GM12878 (cell line): ENCODE results near the gene CATSPER1. TPM values are rescaled to one million over a fixed set of nuclear protein-coding genes. Genes with fewer than 3 reads are reported as not detected.

Experiments
- BHLHE40 ChIP-seq, 2 experiments: fragments of 450-650 bp in 1 of 2; IDR thresholded peaks; 2 replicates each; pipeline ENCODE4 v1.6.1; 2011 to 2017; ENCODE audit warnings: low read depth in 2 of 2, borderline replicate concordance in 1 of 2, improper control_type of control experiment in 1 of 2, low read length in 1 of 2, mild to moderate bottlenecking in 1 of 2
- CREB1 ChIP-seq: IDR thresholded peaks from 2 replicates; pipeline ENCODE4 v1.6.1; 2012; ENCODE audit warnings: low read depth, mild to moderate bottlenecking, inconsistent platforms
- FOXM1 ChIP-seq: IDR thresholded peaks from 2 replicates; pipeline ENCODE4 v1.6.1; 2012; ENCODE audit warnings: low read depth, mild to moderate bottlenecking, inconsistent platforms, low read length, moderate library complexity
- HDGF ChIP-seq: fragments of 450-650 bp; IDR thresholded peaks from 2 replicates; pipeline ENCODE4 v1.6.1; 2016; ENCODE audit warnings: antibody characterized with exemption
- IRF4 ChIP-seq: IDR thresholded peaks from 2 replicates; pipeline ENCODE4 v1.6.1; 2011; ENCODE audit warnings: low read depth, low read length
- MTA2 ChIP-seq: fragments of 450-650 bp; IDR thresholded peaks from 2 replicates; pipeline ENCODE4 v1.6.1; 2016; ENCODE audit warnings: low read depth, mild to moderate bottlenecking, moderate library complexity
- MXI1 ChIP-seq: fragments of 150-350 bp; IDR thresholded peaks from 2 replicates; pipeline ENCODE4 v1.6.1; 2011; ENCODE audit warnings: low read depth, mild to moderate bottlenecking, inconsistent platforms, low read length, improper control_type of control experiment
- NBN ChIP-seq: fragments of 450-650 bp; IDR thresholded peaks from 2 replicates; pipeline ENCODE4 v1.6.1; 2016
- NFYB ChIP-seq: IDR thresholded peaks from 2 replicates; pipeline ENCODE4 v1.6.1; 2011; ENCODE audit warnings: low read depth, mild to moderate bottlenecking, low read length, improper control_type of control experiment, moderate library complexity; ENCODE audit not compliant: insufficient read depth
- NR2C2 ChIP-seq: IDR thresholded peaks from 2 replicates; pipeline ENCODE4 v1.6.1; 2011; ENCODE audit warnings: borderline replicate concordance, low read depth; ENCODE audit not compliant: control insufficient read depth, insufficient read length
- RELA ChIP-seq: fragments of 450-650 bp; IDR thresholded peaks from 2 replicates; pipeline ENCODE4 v1.8.0; 2014; ENCODE audit warnings: borderline replicate concordance; ENCODE audit not compliant: partially characterized antibody
- RFX5 ChIP-seq: IDR thresholded peaks from 2 replicates; pipeline ENCODE4 v1.6.1; 2011; ENCODE audit warnings: low read depth, low read length, improper control_type of control experiment
- SIX5 ChIP-seq: IDR thresholded peaks from 2 replicates; pipeline ENCODE4 v1.6.1; 2011; ENCODE audit warnings: mild to moderate bottlenecking, low read depth, low read length, moderate library complexity; ENCODE audit not compliant: severe bottlenecking
- SMARCA5 ChIP-seq: fragments of 450-650 bp; IDR thresholded peaks from 2 replicates; pipeline ENCODE4 v1.6.1; 2017; ENCODE audit warnings: mild to moderate bottlenecking
- SP1 ChIP-seq: IDR thresholded peaks from one replicate; pipeline ENCODE4 v1.6.1; 2011; ENCODE audit warnings: low read depth, low read length
- STAT1 ChIP-seq: fragments of 450-650 bp; conservative IDR thresholded peaks from 2 replicates; pipeline ENCODE4 v1.6.1; 2014; ENCODE audit warnings: antibody characterized with exemption, mild to moderate bottlenecking
- TBL1XR1 ChIP-seq: IDR thresholded peaks from 2 replicates; pipeline ENCODE4 v1.6.1; 2012; ENCODE audit warnings: low read depth, low read length, improper control_type of control experiment
- WRNIP1 ChIP-seq: IDR thresholded peaks from 2 replicates; pipeline ENCODE4 v1.6.1; 2011; ENCODE audit warnings: low read depth, low read length, improper control_type of control experiment, borderline replicate concordance
- polyA plus RNA-seq, 11 experiments: library from polyadenylated mRNA; depleted of rRNA in 4 of 11; unstranded in 6 of 11; stranded (reverse) in 5 of 11; fragments of >200 nt; fragmentation: Nextera tagmentation in 4 of 11; fragmentation: Illumina TruSeq in 1 of 11; extraction: Ambion mirVana in 4 of 11; extraction: Trizol in 1 of 11; gene quantifications; 1 replicate in 1 of 11; 2 replicates in 10 of 11; pipeline versions ENCODE4 v1.2.1 to v1.2.3, GENCODE V29; 2011 to 2016; ENCODE audit warnings: inconsistent platforms in 2 of 11, missing spikeins in 2 of 11, low read depth in 1 of 11
- total RNA-seq, 4 experiments: library from RNA; depleted of rRNA in 3 of 4; stranded (reverse); fragments of >200 nt in 3 of 4; fragmentation: Illumina TruSeq in 1 of 4; extraction: Trizol in 1 of 4; gene quantifications; 2 replicates each; pipeline versions ENCODE4 v1.2.1 to v1.2.3, GENCODE V29; 2013 to 2021
- TF ChIP-seq, protein P1 (sequence below): fragments of 450-650 bp; IDR thresholded peaks from 2 replicates; pipeline ENCODE4 v1.6.1; 2017; ENCODE audit warnings: mild to moderate bottlenecking, low read depth, inconsistent platforms; ENCODE audit not compliant: poor library complexity, severe bottlenecking
- TF ChIP-seq, protein P2 (sequence below), 3 experiments: IDR thresholded peaks in 2 of 3; conservative IDR thresholded peaks in 1 of 3; 2 replicates each; pipeline ENCODE4 v1.5.1; 2011; ENCODE audit warnings: low read depth in 3 of 3, low read length in 3 of 3, mild to moderate bottlenecking in 3 of 3, control low read depth in 2 of 3, moderate library complexity in 2 of 3, inconsistent platforms in 1 of 3, mixed read lengths in 1 of 3; ENCODE audit not compliant: control insufficient read depth in 2 of 3, insufficient read depth in 1 of 3; ENCODE audit errors: extremely low read depth in 1 of 3

The CATSPER1 gene
- total and polyA plus RNA-seq, 10 of the 15 experiments (the other 5 are each of a cell fraction or from before 2014, with no cell fraction given) = 0.02 to 0.05 TPM; not detected in 8

DNA sequence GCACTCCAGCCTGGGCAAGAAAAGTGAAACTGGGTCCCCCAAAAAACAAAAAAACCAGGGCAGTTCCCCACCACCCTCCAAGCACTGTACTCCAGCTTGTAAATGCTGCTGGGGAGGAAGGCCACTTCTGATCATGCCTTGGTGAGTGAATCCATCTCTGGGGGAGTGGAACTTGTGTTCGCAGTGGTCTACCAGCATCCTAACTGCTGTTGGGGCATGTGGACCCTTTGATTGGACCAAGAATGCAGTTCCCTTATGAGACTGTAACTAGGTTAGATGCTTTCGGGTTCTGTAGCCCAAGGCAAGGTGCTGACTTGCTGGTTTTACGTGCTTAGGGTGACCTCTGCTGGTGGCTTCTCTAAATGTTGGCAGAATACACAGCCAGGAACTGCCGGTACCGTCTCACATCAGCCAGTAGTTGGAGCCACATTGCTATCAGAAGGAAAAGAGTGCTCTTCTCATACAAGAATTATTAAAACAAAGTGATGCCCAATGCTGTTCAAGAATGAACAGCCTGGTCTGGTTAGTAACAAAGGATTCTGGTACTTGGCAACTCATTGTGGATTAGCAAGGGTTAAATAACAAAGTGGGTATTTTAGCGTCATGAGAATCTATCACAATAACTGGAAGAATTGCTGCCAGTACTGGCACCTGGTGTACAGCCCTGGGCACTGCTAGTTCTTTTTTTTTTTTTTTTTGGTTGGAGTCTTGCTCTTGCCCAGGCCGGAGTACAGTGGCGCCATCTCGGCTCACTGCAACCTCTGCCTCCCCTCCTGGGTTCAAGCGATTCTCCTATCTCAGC, 37.3 kb downstream of the CATSPER1 start (continued):
- TF ChIP-seq RFX5 (peak; percentile 69; the same call in 1 of the 2 replicates), HDGF (no peak), NR2C2 (no peak), CREB1 (no peak), STAT1 (0 out of 2 replicates have a peak, but pooled peaks have one; percentile 56), SP1 (peak; percentile 19), FOXM1 (peak; percentile 51; the same call in 1 of the 2 replicates), MTA2 (no peak), MXI1 (peak; percentile 70; the same call in 1 of the 2 replicates), WRNIP1 (0 out of 2 replicates have a peak, but pooled peaks have one; percentile 87), SMARCA5 (peak; percentile 95), IRF4 (peak; percentile 65; the same call in 1 of the 2 replicates), NBN (peak; percentile 65; the same call in 1 of the 2 replicates), TBL1XR1 (0 out of 2 replicates have a peak, but pooled peaks have one; percentile 34), SIX5 (peak; percentile 13), RELA (peak; percentile 29), NFYB (no peak), BHLHE40 (IDR thresholded peaks at IDR 0.05; ENCODE audit: borderline replicate concordance in 1 of 2, low read depth in 2 of 2, low read length in 1 of 2) (0 out of 4 replicates have a peak, but pooled peaks of 1 of the 2 experiments have one; percentile 34)
- TF ChIP-seq, protein P1, sequence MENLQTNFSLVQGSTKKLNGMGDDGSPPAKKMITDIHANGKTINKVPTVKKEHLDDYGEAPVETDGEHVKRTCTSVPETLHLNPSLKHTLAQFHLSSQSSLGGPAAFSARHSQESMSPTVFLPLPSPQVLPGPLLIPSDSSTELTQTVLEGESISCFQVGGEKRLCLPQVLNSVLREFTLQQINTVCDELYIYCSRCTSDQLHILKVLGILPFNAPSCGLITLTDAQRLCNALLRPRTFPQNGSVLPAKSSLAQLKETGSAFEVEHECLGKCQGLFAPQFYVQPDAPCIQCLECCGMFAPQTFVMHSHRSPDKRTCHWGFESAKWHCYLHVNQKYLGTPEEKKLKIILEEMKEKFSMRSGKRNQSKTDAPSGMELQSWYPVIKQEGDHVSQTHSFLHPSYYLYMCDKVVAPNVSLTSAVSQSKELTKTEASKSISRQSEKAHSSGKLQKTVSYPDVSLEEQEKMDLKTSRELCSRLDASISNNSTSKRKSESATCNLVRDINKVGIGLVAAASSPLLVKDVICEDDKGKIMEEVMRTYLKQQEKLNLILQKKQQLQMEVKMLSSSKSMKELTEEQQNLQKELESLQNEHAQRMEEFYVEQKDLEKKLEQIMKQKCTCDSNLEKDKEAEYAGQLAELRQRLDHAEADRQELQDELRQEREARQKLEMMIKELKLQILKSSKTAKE = peak; percentile 79
- TF ChIP-seq, protein P2, sequence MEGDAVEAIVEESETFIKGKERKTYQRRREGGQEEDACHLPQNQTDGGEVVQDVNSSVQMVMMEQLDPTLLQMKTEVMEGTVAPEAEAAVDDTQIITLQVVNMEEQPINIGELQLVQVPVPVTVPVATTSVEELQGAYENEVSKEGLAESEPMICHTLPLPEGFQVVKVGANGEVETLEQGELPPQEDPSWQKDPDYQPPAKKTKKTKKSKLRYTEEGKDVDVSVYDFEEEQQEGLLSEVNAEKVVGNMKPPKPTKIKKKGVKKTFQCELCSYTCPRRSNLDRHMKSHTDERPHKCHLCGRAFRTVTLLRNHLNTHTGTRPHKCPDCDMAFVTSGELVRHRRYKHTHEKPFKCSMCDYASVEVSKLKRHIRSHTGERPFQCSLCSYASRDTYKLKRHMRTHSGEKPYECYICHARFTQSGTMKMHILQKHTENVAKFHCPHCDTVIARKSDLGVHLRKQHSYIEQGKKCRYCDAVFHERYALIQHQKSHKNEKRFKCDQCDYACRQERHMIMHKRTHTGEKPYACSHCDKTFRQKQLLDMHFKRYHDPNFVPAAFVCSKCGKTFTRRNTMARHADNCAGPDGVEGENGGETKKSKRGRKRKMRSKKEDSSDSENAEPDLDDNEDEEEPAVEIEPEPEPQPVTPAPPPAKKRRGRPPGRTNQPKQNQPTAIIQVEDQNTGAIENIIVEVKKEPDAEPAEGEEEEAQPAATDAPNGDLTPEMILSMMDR (IDR thresholded peaks at IDR 0.05 in 2 of 3, conservative IDR thresholded peaks at IDR 0.05 in 1 of 3; ENCODE audit: control insufficient read depth in 2 of 3, extremely low read depth in 1 of 3, insufficient read depth in 1 of 3, low read depth in 3 of 3, low read length in 3 of 3) = peak; percentile 92 to 100 (median 99); a peak in 5 of 6 replicates
